HepG2 (cell line): ENCODE measurements around the gene C19orf33. TPM values are rescaled to one million over a fixed set of nuclear protein-coding genes. Genes with fewer than 3 reads are reported as not detected.

Experiments used
- ARHGAP35 ChIP-seq: sonication (generic); formaldehyde crosslinking; IDR thresholded peaks from 2 replicates; pipeline ENCODE4 v1.9.0; 2022; ENCODE audit warnings: mild to moderate bottlenecking, inconsistent platforms, moderate library complexity, missing genetic modification reagents, borderline replicate concordance
- ATRX ChIP-seq: sonication (generic); formaldehyde crosslinking; IDR thresholded peaks from 2 replicates; pipeline ENCODE4 v1.4.0; 2020; ENCODE audit warnings: missing genetic modification reagents, borderline replicate concordance
- CREB3 ChIP-seq: sonication (generic); formaldehyde crosslinking; IDR thresholded peaks from 2 replicates; pipeline ENCODE4 v1.5.0; 2020; ENCODE audit warnings: missing genetic modification reagents
- DMAP1 ChIP-seq: IDR thresholded peaks from 2 replicates; pipeline ENCODE4 v1.6.1; 2016
- ERF ChIP-seq: IDR thresholded peaks from 2 replicates; pipeline ENCODE4 v1.6.1; 2018; ENCODE audit warnings: missing biosample characterization, missing genetic modification reagents
- HDAC2 ChIP-seq: sonication (generic); formaldehyde crosslinking; IDR thresholded peaks from 2 replicates; pipeline ENCODE4 v1.4.0; 2020; ENCODE audit warnings: missing genetic modification reagents
- KDM2A ChIP-seq: sonication (generic); formaldehyde crosslinking; IDR thresholded peaks from 2 replicates; pipeline ENCODE4 v1.4.0; 2020; ENCODE audit warnings: low read depth, missing genetic modification reagents, borderline replicate concordance
- NBN ChIP-seq: fragments of 450-650 bp; conservative IDR thresholded peaks from 2 replicates; pipeline ENCODE4 v1.6.1; 2017
- NFYC ChIP-seq: IDR thresholded peaks from 2 replicates; pipeline ENCODE4 v1.6.1; 2016; ENCODE audit warnings: missing genetic modification reagents, missing compliant biosample characterization
- POGZ ChIP-seq: sonication (generic); formaldehyde crosslinking; IDR thresholded peaks from 2 replicates; pipeline ENCODE4 v1.4.0; 2020; ENCODE audit warnings: mild to moderate bottlenecking, missing genetic modification reagents
- SP5 ChIP-seq: IDR thresholded peaks from 2 replicates; pipeline ENCODE4 v1.6.1; 2016; ENCODE audit warnings: low read depth, borderline replicate concordance
- TFE3 ChIP-seq: IDR thresholded peaks from 2 replicates; pipeline ENCODE4 v1.6.1; 2016
- THAP9 ChIP-seq: sonication (generic); formaldehyde crosslinking; IDR thresholded peaks from 2 replicates; pipeline ENCODE4; 2020; ENCODE audit warnings: missing genetic modification reagents, mild to moderate bottlenecking, borderline replicate concordance
- ZBTB46 ChIP-seq: sonication (generic); formaldehyde crosslinking; IDR thresholded peaks from 2 replicates; pipeline ENCODE4 v1.4.0; 2020; ENCODE audit warnings: mild to moderate bottlenecking, missing genetic modification reagents, borderline replicate concordance
- ZFP1 ChIP-seq: IDR thresholded peaks from 2 replicates; pipeline ENCODE4 v1.6.1; 2016
- ZFP37 ChIP-seq: sonication (generic); formaldehyde crosslinking; IDR thresholded peaks from 2 replicates; pipeline ENCODE4 v1.4.0; 2020; ENCODE audit warnings: missing genetic modification reagents, borderline replicate concordance
- ZNF235 ChIP-seq: sonication (generic); formaldehyde crosslinking; IDR thresholded peaks from 2 replicates; pipeline ENCODE4 v1.8.1; 2023; ENCODE audit warnings: mild to moderate bottlenecking, missing genetic modification reagents, borderline replicate concordance
- ZNF292 ChIP-seq: sonication (generic); formaldehyde crosslinking; IDR thresholded peaks from 2 replicates; pipeline ENCODE4 v1.8.1; 2022; ENCODE audit warnings: mild to moderate bottlenecking, low read depth, missing genetic modification reagents, borderline replicate concordance
- ZNF567 ChIP-seq: sonication (generic); formaldehyde crosslinking; IDR thresholded peaks from 2 replicates; pipeline ENCODE4 v1.8.1; 2023; ENCODE audit warnings: mild to moderate bottlenecking, missing genetic modification reagents, borderline replicate concordance
- ZNF629 ChIP-seq: sonication (generic); formaldehyde crosslinking; conservative IDR thresholded peaks from 2 replicates; pipeline ENCODE4 v1.5.0; 2020; ENCODE audit warnings: missing genetic modification reagents
- ZNF788 ChIP-seq: sonication (generic); formaldehyde crosslinking; IDR thresholded peaks from 2 replicates; pipeline ENCODE4 v1.5.0; 2020; ENCODE audit warnings: mild to moderate bottlenecking, missing genetic modification reagents, borderline replicate concordance
- ZNF790 ChIP-seq: sonication (generic); formaldehyde crosslinking; IDR thresholded peaks from 2 replicates; pipeline ENCODE4 v1.8.0; 2022; ENCODE audit warnings: missing genetic modification reagents, mild to moderate bottlenecking, borderline replicate concordance
- ZSCAN25 ChIP-seq: sonication (generic); formaldehyde crosslinking; IDR thresholded peaks from 2 replicates; pipeline ENCODE4 v1.8.0; 2022; ENCODE audit warnings: mild to moderate bottlenecking, missing genetic modification reagents
- polyA plus RNA-seq, 8 experiments: library from polyadenylated mRNA; depleted of rRNA in 3 of 8; stranded (reverse) in 7 of 8; unstranded in 1 of 8; fragments of >200 nt; fragmentation: Illumina TruSeq in 4 of 8; extraction: Trizol in 4 of 8; gene quantifications; 2 replicates each; pipeline versions ENCODE4 v1.2.1 to v1.2.3, GENCODE V29; 2011 to 2016; ENCODE audit warnings: low read depth in 4 of 8, missing spikeins in 1 of 8, mixed read lengths in 1 of 8; ENCODE audit not compliant: insufficient read depth in 1 of 8
- total RNA-seq, 5 experiments: library from RNA; depleted of rRNA; stranded (reverse); fragments of >200 nt; fragmentation: Illumina TruSeq; extraction: Trizol; gene quantifications; 2 replicates each; pipeline ENCODE4 v1.2.3, GENCODE V29; 2016; ENCODE audit warnings: low read depth in 1 of 5

Gene C19orf33
- total and polyA plus RNA-seq, 2 of the 13 experiments (the other 11 are each of a cell fraction or from before 2014, with no cell fraction given) = 2.5 to 3.3 TPM

GRCh38 chr19:38336638-38337359 is 32.7 kb downstream of the C19orf33 start (continued):
- TF ChIP-seq THAP9 (CRISPR knock-in tag) (peak; percentile 29; the same call in 1 of the 2 replicates), ZNF235 (no peak), ZSCAN25 (CRISPR knock-in tag) (0 out of 2 replicates have a peak, but pooled peaks have one; percentile 47), DMAP1 (0 out of 2 replicates have a peak, but pooled peaks have one; percentile 23), ERF (CRISPR knock-in tag) (peak; percentile 53; the same call in 1 of the 2 replicates), NFYC (no peak), ZNF567 (CRISPR knock-in tag) (peak; percentile 12; the same call in 1 of the 2 replicates), CREB3 (CRISPR knock-in tag) (no peak), HDAC2 (CRISPR knock-in tag) (0 out of 2 replicates have a peak, but pooled peaks have one; percentile 20), ZBTB46 (CRISPR knock-in tag) (no peak), ZNF629 (CRISPR knock-in tag) (0 out of 2 replicates have a peak, but pooled peaks have one; percentile 19), TFE3 (CRISPR knock-in tag) (0 out of 2 replicates have a peak, but pooled peaks have one; percentile 10), KDM2A (peak; percentile 28; the same call in 1 of the 2 replicates), ATRX (no peak), ZFP1 (CRISPR knock-in tag) (no peak), NBN (no peak), ZNF788 (CRISPR knock-in tag) (no peak; the same call in 1 of the 2 replicates), ARHGAP35 (no peak), SP5 (CRISPR knock-in tag) (0 out of 2 replicates have a peak, but pooled peaks have one; percentile 13), ZNF292 (CRISPR knock-in tag) (peak; percentile 21; the same call in 1 of the 2 replicates), POGZ (no peak; the same call in 1 of the 2 replicates), ZFP37 (CRISPR knock-in tag) (no peak), ZNF790 (CRISPR knock-in tag) (no peak)
